ACHN (cell line): ENCODE data around the gene DDRGK1.
"Not testable (repeated sequence)": the region's sequence is repeated elsewhere in the genome, so short reads cannot be mapped to it uniquely, and the experiment has no call there.

ENCODE experiments used
- DNase-seq: peaks from one replicate; pipeline ENCODE4 v3.0.0-alpha.2; 2015
- in situ Hi-C: cut with HindIII; loops from 2 replicates; pipeline ENCODE4 v1.10.0; 2017; ENCODE audit warnings: low sequenced_read_pairs, low pct_ligation_motif_present, low pct_unique_long_range_greater_than_20kb

The DDRGK1 gene

GRCh38 chr20:3193806-3194616 is 10.5 kb downstream of the DDRGK1 start:
- DNase-seq = no peak
- in situ Hi-C loops = no loop called here

- in situ Hi-C loops = no loop called here
- DNase-seq = no peak
Observed at GRCh38 chr20:3192226-3193015, 12.1 kb downstream of the DDRGK1 start.

- no peak for DNase-seq
- in situ Hi-C loops = no loop called here
Observed at GRCh38 chr20:3190681-3191111, 13.8 kb downstream of the DDRGK1 start.

GRCh38 chr20:3189561-3190131 is 14.8 kb downstream of the DDRGK1 start:
- no peak for DNase-seq
- in situ Hi-C loops = no loop called here

GRCh38 chr20:3188823-3189413 is 15.6 kb downstream of the DDRGK1 start:
- DNase-seq = no peak
- in situ Hi-C loops = no loop called here

GRCh38 chr20:3187861-3188260 is 16.6 kb downstream of the DDRGK1 start:
- DNase-seq, in situ Hi-C loops: not testable (repeated sequence)

GRCh38 chr20:3183896-3184612 is 20.4 kb downstream of the DDRGK1 start:
- no peak for DNase-seq
- in situ Hi-C loops = no loop called here

GRCh38 chr20:3182429-3182828 is 22.1 kb downstream of the DDRGK1 start:
- DNase-seq, in situ Hi-C loops: not testable (repeated sequence)

GRCh38 chr20:3181270-3181669 is 23.2 kb downstream of the DDRGK1 start:
- in situ Hi-C loops = no loop called here
- DNase-seq = no peak

- in situ Hi-C loops = no loop called here
- no peak for DNase-seq
Observed at GRCh38 chr20:3180319-3180718, 24.2 kb downstream of the DDRGK1 start.

GRCh38 chr20:3177746-3178485 is 26.6 kb downstream of the DDRGK1 start:
- DNase-seq = no peak
- in situ Hi-C loops = no loop called here

GRCh38 chr20:3175270-3175669 is 29.2 kb downstream of the DDRGK1 start:
- no peak for DNase-seq
- in situ Hi-C loops = no loop called here

GRCh38 chr20:3174442-3175261 is 29.8 kb downstream of the DDRGK1 start:
- no peak for DNase-seq
- in situ Hi-C loops = no loop called here

- in situ Hi-C loops = no loop called here
- peak; percentile 82 for DNase-seq
Observed at GRCh38 chr20:3173610-3174441, 30.7 kb downstream of the DDRGK1 start.

GRCh38 chr20:3172933-3173609 is 31.4 kb downstream of the DDRGK1 start, which contains the start of gene LZTS3:
LZTS3 (minus strand) TSS chr20:3173549; CDS start chr20:3167163, 6,386 bp downstream.
- in situ Hi-C loops = no loop called here
- peak; percentile 73 for DNase-seq
